GM23338 (cell line): Measurements from ENCODE around the gene GRM5. TPM values are rescaled to one million over a fixed set of nuclear protein-coding genes. Genes with fewer than 3 reads are reported as not detected.

Source experiments
- ATAC-seq: fragments of 200-7000 bp; cut with Tn5 transposase; 3 replicates; pipeline ENCODE4 v1.9.1; 2020
- DNase-seq: peaks from one replicate; pipeline ENCODE4 v3.0.0-alpha.2; 2015; ENCODE audit warnings: low spot score
- H2AFZ ChIP-seq: fragments of 200-600 bp; sonication (generic); 2 replicates; pipeline ENCODE4 v1.8.0; 2016; ENCODE audit warnings: antibody characterized with exemption, mild to moderate bottlenecking, moderate library complexity
- H3F3A ChIP-seq: fragments of 200-600 bp; sonication (generic); replicated peaks from 2 replicates; pipeline ENCODE4 v1.8.0; 2017; ENCODE audit warnings: antibody characterized with exemption, mixed run types, low read depth
- H3K27ac ChIP-seq: fragments of 200-600 bp; sonication (generic); 2 replicates; pipeline ENCODE4 v1.6.1; 2016; ENCODE audit warnings: low read depth
- H3K27me3 ChIP-seq: fragments of 200-600 bp; sonication (generic); 2 replicates; pipeline ENCODE4 v1.8.0; 2016; ENCODE audit warnings: mild to moderate bottlenecking, mixed run types, moderate library complexity; ENCODE audit not compliant: insufficient read depth
- H3K36me3 ChIP-seq: fragments of 200-600 bp; sonication (generic); 2 replicates; pipeline ENCODE4 v1.8.0; 2016; ENCODE audit warnings: mild to moderate bottlenecking; ENCODE audit not compliant: insufficient read depth
- H3K4me1 ChIP-seq: fragments of 200-600 bp; sonication (generic); 2 replicates; pipeline ENCODE4 v1.8.0; 2016; ENCODE audit warnings: mild to moderate bottlenecking, moderate library complexity; ENCODE audit not compliant: insufficient read depth
- H3K4me2 ChIP-seq: fragments of 200-600 bp; sonication (generic); 2 replicates; pipeline ENCODE4 v1.7.1; 2017; ENCODE audit warnings: mixed run types
- H3K4me3 ChIP-seq: fragments of 200-600 bp; sonication (generic); 2 replicates; pipeline ENCODE4 v1.6.1; 2016; ENCODE audit warnings: mixed run types
- H3K79me2 ChIP-seq: fragments of 200-600 bp; sonication (generic); replicated peaks from 2 replicates; pipeline ENCODE4 v1.8.0; 2017; ENCODE audit warnings: mild to moderate bottlenecking; ENCODE audit not compliant: insufficient read depth
- H3K9me2 ChIP-seq: fragments of 200-600 bp; sonication (generic); 2 replicates; pipeline ENCODE4 v1.8.0; 2017; ENCODE audit not compliant: insufficient read depth
- H4K20me1 ChIP-seq: fragments of 200-600 bp; sonication (generic); replicated peaks from 2 replicates; pipeline ENCODE4 v1.8.0; 2017; ENCODE audit warnings: mild to moderate bottlenecking; ENCODE audit not compliant: insufficient read depth
- H3K27ac Mint-ChIP-seq: 2 replicates; pipeline ENCODE4 v1.8.0; 2020; ENCODE audit warnings: inconsistent platforms, mild to moderate bottlenecking, moderate library complexity, mixed read lengths
- H3K27me3 Mint-ChIP-seq: 3 replicates; pipeline ENCODE4 v1.8.0; 2022; ENCODE audit warnings: low read depth, mild to moderate bottlenecking, moderate library complexity, mixed read lengths, inconsistent platforms; ENCODE audit not compliant: insufficient read depth, poor library complexity
- H3K36me3 Mint-ChIP-seq: 3 replicates; pipeline ENCODE4 v1.8.0; 2021; ENCODE audit warnings: low read depth, mild to moderate bottlenecking, inconsistent platforms, moderate library complexity, mixed read lengths
- H3K4me1 Mint-ChIP-seq: 3 replicates; pipeline ENCODE4 v1.8.0; 2020; ENCODE audit warnings: mild to moderate bottlenecking, inconsistent platforms, mixed read lengths
- H3K4me3 Mint-ChIP-seq: 3 replicates; pipeline ENCODE4 v1.8.0; 2021; ENCODE audit warnings: moderate library complexity, mild to moderate bottlenecking, inconsistent platforms, mixed read lengths
- H3K9me3 Mint-ChIP-seq: 3 replicates; pipeline ENCODE4 v1.8.0; 2020; ENCODE audit warnings: moderate library complexity, mild to moderate bottlenecking, inconsistent platforms, mixed read lengths
- CREB1 ChIP-seq: fragments of 250-450 bp; sonication (Bioruptor Pico); IDR thresholded peaks from 2 replicates; pipeline ENCODE4 v1.5.0; 2020; ENCODE audit warnings: low read depth, mild to moderate bottlenecking, moderate library complexity
- CTCF ChIP-seq, 2 experiments: fragments of 200-600 bp in 1 of 2; sonication (generic) in 1 of 2; conservative IDR thresholded peaks; 2 replicates each; pipeline versions ENCODE4 v1.5.1 to v1.6.1; 2016 to 2017; ENCODE audit warnings: antibody characterized with exemption in 2 of 2, low read depth in 2 of 2, mild to moderate bottlenecking in 2 of 2, moderate library complexity in 1 of 2
- EZH2phosphoT487 ChIP-seq: fragments of 200-600 bp; sonication (generic); IDR thresholded peaks from one replicate; pipeline ENCODE4 v1.8.1; 2018; ENCODE audit warnings: antibody characterized with exemption; ENCODE audit not compliant: unreplicated experiment
- JUNB ChIP-seq: IDR thresholded peaks from one replicate; pipeline ENCODE4 v1.6.1; 2016; ENCODE audit warnings: antibody characterized with exemption; ENCODE audit not compliant: unreplicated experiment
- REST ChIP-seq: IDR thresholded peaks from one replicate; pipeline ENCODE4 v1.6.1; 2018; ENCODE audit warnings: antibody characterized with exemption; ENCODE audit not compliant: unreplicated experiment
- STAT1 ChIP-seq: IDR thresholded peaks from one replicate; pipeline ENCODE4 v1.6.1; 2016; ENCODE audit warnings: antibody characterized with exemption; ENCODE audit not compliant: unreplicated experiment
- ZNF114 ChIP-seq: fragments of 250-450 bp; sonication (Bioruptor Pico); IDR thresholded peaks from 2 replicates; pipeline ENCODE4 v1.5.0; 2020; ENCODE audit warnings: mild to moderate bottlenecking, moderate library complexity
- polyA plus RNA-seq: library from polyadenylated mRNA; unstranded; fragments of >200 nt; fragmentation: Nextera tagmentation; extraction: Ambion mirVana; gene quantifications from 2 replicates; pipeline ENCODE4 v1.2.1, GENCODE V29; 2016
- total RNA-seq: library from RNA; depleted of rRNA; stranded (reverse); fragments of >200 nt; shearing (Covaris generic); gene quantifications from 2 replicates; pipeline ENCODE4 v1.2.3, GENCODE V29; 2014

GRM5 gene
- total and polyA plus RNA-seq, 2 experiments from 2014 or later = 0.23 to 0.45 TPM

GRCh38 chr11:88484873-88485621, 580.7 kb downstream of the GRM5 start:
- Histone ChIP-seq H3F3A (no peaks in the 10 kb centered on the region), H3K27me3 (no peaks in the 10 kb centered on the region), H2AFZ (peak overlapping the region; percentile 58; the same call in 1 of the 2 replicates), H3K4me2 (no peak overlapping the region), H3K27ac (no peak overlapping the region), H4K20me1 (no peaks in the 10 kb centered on the region), H3K9me2 (peaks cover 11% of the 10 kb centered on the region), H3K4me1 (no peaks in the 10 kb centered on the region; the same call in 1 of the 2 replicates), H3K4me3 (no peak overlapping the region), H3K36me3 (no peaks in the 10 kb centered on the region), H3K79me2 (no peaks in the 10 kb centered on the region)
- Mint-ChIP-seq H3K27ac (peak overlapping the region; percentile 40; the same call in 1 of the 2 replicates), H3K4me3 (no peak overlapping the region), H3K9me3 (no peaks in the 10 kb centered on the region), H3K4me1 (peaks cover 3% of the 10 kb centered on the region), H3K36me3 (no peaks in the 10 kb centered on the region), H3K27me3 (peaks cover 3% of the 10 kb centered on the region)
- ATAC-seq (peak; percentile 96), DNase-seq (peak; percentile 81)
- TF ChIP-seq CTCF (conservative IDR thresholded peaks at IDR 0.05; ENCODE audit: low read depth in 2 of 2) (peak; percentile 77 to 78), CREB1 (CRISPR knock-in tag) (no peak), ZNF114 (CRISPR knock-in tag) (no peak), EZH2phosphoT487 (no peak), STAT1 (no peak), JUNB (no peak)

GRCh38 chr11:88482871-88483301, 582.9 kb downstream of the GRM5 start:
- Mint-ChIP-seq H3K27me3 (peaks cover 3% of the 10 kb centered on the region), H3K9me3 (no peaks in the 10 kb centered on the region), H3K27ac (no peak overlapping the region), H3K4me1 (peaks cover 3% of the 10 kb centered on the region), H3K36me3 (no peaks in the 10 kb centered on the region), H3K4me3 (no peak overlapping the region)
- Histone ChIP-seq H3K27me3 (no peaks in the 10 kb centered on the region), H3K9me2 (peaks cover 10% of the 10 kb centered on the region), H3K4me3 (no peak overlapping the region), H3K4me2 (no peak overlapping the region), H3K36me3 (no peaks in the 10 kb centered on the region), H3K4me1 (peaks cover 3% of the 10 kb centered on the region), H3F3A (no peaks in the 10 kb centered on the region), H2AFZ (no peak overlapping the region), H4K20me1 (no peaks in the 10 kb centered on the region), H3K79me2 (no peaks in the 10 kb centered on the region), H3K27ac (no peak overlapping the region)
- DNase-seq = no peak
- no peak for ATAC-seq
- TF ChIP-seq REST (no peak), CTCF (conservative IDR thresholded peaks at IDR 0.05; ENCODE audit: low read depth in 2 of 2) (no peak), ZNF114 (CRISPR knock-in tag) (no peak)
